K562 (cell line): ENCODE results near the gene SIGLEC14. TPM values are rescaled to one million over a fixed set of nuclear protein-coding genes. Genes with fewer than 3 reads are reported as not detected.

ENCODE experiments used
- BMI1 ChIP-seq: fragments of 150-350 bp; IDR thresholded peaks from 2 replicates; pipeline ENCODE4 v1.6.1; 2014; ENCODE audit warnings: low read length
- CEBPB ChIP-seq: fragments of 450-650 bp; IDR thresholded peaks from 2 replicates; pipeline ENCODE4 v1.6.1; 2016; ENCODE audit warnings: missing genetic modification characterization, missing compliant biosample characterization
- CREB1 ChIP-seq, 2 experiments: sonication (generic) in 1 of 2; formaldehyde crosslinking in 1 of 2; IDR thresholded peaks; 2 replicates each; pipeline versions ENCODE4 v1.6.1 to v1.8.0; 2012 to 2022; ENCODE audit warnings: inconsistent platforms in 1 of 2, mild to moderate bottlenecking in 1 of 2, missing genetic modification reagents in 1 of 2, moderate library complexity in 1 of 2
- ESRRB ChIP-seq: fragments of 250-450 bp; sonication (Bioruptor Pico); IDR thresholded peaks from 2 replicates; pipeline ENCODE4 v1.5.0; 2020; ENCODE audit warnings: mild to moderate bottlenecking, moderate library complexity, borderline replicate concordance
- ETV1 ChIP-seq: fragments of 450-650 bp; conservative IDR thresholded peaks from 2 replicates; pipeline ENCODE4 v1.6.1; 2016; ENCODE audit warnings: missing genetic modification characterization, control low read depth, low read depth, missing compliant biosample characterization
- FIP1L1 ChIP-seq: fragments of 200-400 bp; formaldehyde crosslinking; IDR thresholded peaks from 2 replicates; pipeline ENCODE4 v1.6.1; 2018; ENCODE audit warnings: mild to moderate bottlenecking, low read depth, low read length; ENCODE audit not compliant: poor library complexity, severe bottlenecking
- FOXJ3 ChIP-seq: sonication (generic); formaldehyde crosslinking; IDR thresholded peaks from 2 replicates; pipeline ENCODE4 v1.4.0; 2020; ENCODE audit warnings: mild to moderate bottlenecking, missing genetic modification reagents
- FOXK2 ChIP-seq, 2 experiments: fragments of 450-650 bp; IDR thresholded peaks in 1 of 2; conservative IDR thresholded peaks in 1 of 2; 2 replicates each; pipeline ENCODE4 v1.6.1; 2016; ENCODE audit warnings: low read depth in 2 of 2, mild to moderate bottlenecking in 1 of 2
- HLTF ChIP-seq: fragments of 450-650 bp; IDR thresholded peaks from 2 replicates; pipeline ENCODE4 v1.6.1; 2016
- HNRNPL ChIP-seq: fragments of 200-400 bp; formaldehyde crosslinking; IDR thresholded peaks from 2 replicates; pipeline ENCODE4 v1.6.1; 2017; ENCODE audit warnings: low read depth, mild to moderate bottlenecking, low read length
- HOXB6 ChIP-seq: fragments of 250-450 bp; sonication (Bioruptor Pico); IDR thresholded peaks from 2 replicates; pipeline ENCODE4 v1.5.1; 2022; ENCODE audit warnings: mild to moderate bottlenecking, borderline replicate concordance
- IFI16 ChIP-seq: fragments of 250-450 bp; sonication (Bioruptor Pico); IDR thresholded peaks from 2 replicates; pipeline ENCODE4 v2.1.2; 2022; ENCODE audit warnings: mild to moderate bottlenecking, inconsistent platforms
- KDM4B ChIP-seq, 2 experiments: fragments of 450-650 bp in 1 of 2; sonication (generic) in 1 of 2; IDR thresholded peaks; 2 replicates each; pipeline ENCODE4 v1.6.1; 2016 to 2017; ENCODE audit warnings: borderline replicate concordance in 2 of 2, antibody characterized with exemption in 1 of 2, low read depth in 1 of 2, mild to moderate bottlenecking in 1 of 2
- MAFG ChIP-seq: fragments of 450-650 bp; conservative IDR thresholded peaks from 2 replicates; pipeline ENCODE4 v1.6.1; 2016; ENCODE audit warnings: missing genetic modification characterization, missing compliant biosample characterization
- MECOM ChIP-seq: fragments of 250-450 bp; sonication (Bioruptor Pico); IDR thresholded peaks from 2 replicates; pipeline ENCODE4 v1.8.0; 2022; ENCODE audit warnings: inconsistent platforms
- NBN ChIP-seq: fragments of 450-650 bp; IDR thresholded peaks from 2 replicates; pipeline ENCODE4 v1.6.1; 2016; ENCODE audit warnings: low read depth, mild to moderate bottlenecking
- NCOA2 ChIP-seq, 2 experiments: fragments of 450-650 bp; IDR thresholded peaks; 2 replicates each; pipeline ENCODE4 v1.6.1; 2018; ENCODE audit warnings: mild to moderate bottlenecking in 2 of 2, moderate library complexity in 1 of 2; ENCODE audit not compliant: partially characterized antibody in 2 of 2
- SAFB2 ChIP-seq: fragments of 200-400 bp; formaldehyde crosslinking; IDR thresholded peaks from 2 replicates; pipeline ENCODE4 v1.6.1; 2018; ENCODE audit warnings: borderline replicate concordance, low read length, low read depth, moderate library complexity; ENCODE audit not compliant: severe bottlenecking
- STAG1 ChIP-seq: sonication (generic); formaldehyde crosslinking; IDR thresholded peaks from 2 replicates; pipeline ENCODE4 v1.5.0; 2020; ENCODE audit warnings: missing genetic modification reagents, borderline replicate concordance
- WHSC1 ChIP-seq: IDR thresholded peaks from one replicate; pipeline ENCODE4 v1.6.1; 2012; ENCODE audit warnings: low read length, control low read depth, inconsistent platforms
- ZNF175 ChIP-seq: fragments of 200-800 bp; sonication (Bioruptor generic); IDR thresholded peaks from 2 replicates; pipeline ENCODE4 v1.6.1; 2016; ENCODE audit warnings: low read depth, mild to moderate bottlenecking, missing genetic modification characterization, missing compliant biosample characterization
- ZNF316 ChIP-seq: fragments of 450-650 bp; IDR thresholded peaks from 2 replicates; pipeline ENCODE4 v1.6.1; 2016
- ZNF668 ChIP-seq: fragments of 250-450 bp; sonication (Bioruptor Pico); IDR thresholded peaks from 2 replicates; pipeline ENCODE4 v1.8.0; 2022; ENCODE audit warnings: mild to moderate bottlenecking, inconsistent platforms
- ZNF76 ChIP-seq: fragments of 250-450 bp; sonication (Bioruptor Pico); IDR thresholded peaks from 2 replicates; pipeline ENCODE4 v1.4.0; 2020; ENCODE audit warnings: mild to moderate bottlenecking, moderate library complexity, borderline replicate concordance
- ZNF785 ChIP-seq: fragments of 250-450 bp; sonication (Bioruptor Pico); IDR thresholded peaks from 2 replicates; pipeline ENCODE4 v1.4.0; 2020; ENCODE audit warnings: mild to moderate bottlenecking
- polyA plus RNA-seq, 8 experiments: library from polyadenylated mRNA; depleted of rRNA in 4 of 8; stranded (reverse) in 5 of 8; unstranded in 3 of 8; fragments of >200 nt; fragmentation: Nextera tagmentation in 2 of 8; fragmentation: Illumina TruSeq in 1 of 8; extraction: Ambion mirVana in 2 of 8; extraction: Trizol in 1 of 8; gene quantifications; 2 replicates each; pipeline versions ENCODE4 v1.2.1 to v1.2.3, GENCODE V29; 2011 to 2014; ENCODE audit warnings: inconsistent platforms in 1 of 8, missing spikeins in 1 of 8
- total RNA-seq, 7 experiments: library from RNA; depleted of rRNA in 6 of 7; stranded (reverse); fragments of >200 nt in 6 of 7; fragmentation: Illumina TruSeq in 2 of 7; extraction: Trizol in 2 of 7; gene quantifications; 2 replicates each; pipeline versions ENCODE4 v1.2.1 to v1.2.3, GENCODE V29; 2011 to 2021; ENCODE audit warnings: low replicate concordance in 1 of 7
- TF ChIP-seq, protein P1 (sequence below): fragments of 450-650 bp; IDR thresholded peaks from 2 replicates; pipeline ENCODE4 v1.6.1; 2017; ENCODE audit warnings: antibody characterized with exemption
- TF ChIP-seq, protein P2 (sequence below): fragments of 250-450 bp; sonication (Bioruptor Pico); IDR thresholded peaks from 2 replicates; pipeline ENCODE4 v1.5.0; 2022; ENCODE audit warnings: mild to moderate bottlenecking

SIGLEC14 gene
- total and polyA plus RNA-seq, 9 of the 15 experiments (the other 6 are each of a cell fraction or from before 2014, with no cell fraction given) = not detected

DNA sequence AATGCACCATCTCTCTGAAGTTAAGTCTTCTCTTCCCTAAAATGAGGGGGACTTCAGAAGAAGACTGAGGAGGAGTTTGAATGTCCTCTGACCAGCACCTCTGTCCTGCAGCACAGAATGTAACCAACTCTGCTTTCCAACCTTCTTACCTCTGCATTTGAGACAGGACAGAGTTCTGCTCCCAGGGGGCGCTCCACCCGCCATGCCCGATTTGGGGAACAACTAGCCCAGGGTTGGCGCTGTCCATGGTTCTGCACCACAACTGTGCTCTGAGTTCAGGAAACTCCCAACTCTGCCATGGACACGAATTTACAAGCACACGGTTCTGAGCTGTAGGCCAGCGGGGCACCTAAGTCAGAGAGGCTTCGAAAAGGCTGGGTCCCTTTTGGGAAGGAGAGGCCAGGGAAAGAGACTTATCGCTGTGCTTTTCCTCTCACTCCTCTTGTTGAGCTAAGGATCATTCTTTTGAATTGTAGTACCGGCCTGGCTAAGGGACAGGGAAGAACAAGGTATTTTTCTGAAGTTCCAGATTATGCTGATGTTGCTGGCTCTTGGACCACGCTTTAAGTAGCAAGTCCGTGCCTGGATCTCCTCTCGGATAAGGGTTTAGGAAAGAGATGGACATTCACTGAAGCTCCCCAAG, 38.6 kb downstream of the SIGLEC14 start (continued):
- TF ChIP-seq, protein P1, sequence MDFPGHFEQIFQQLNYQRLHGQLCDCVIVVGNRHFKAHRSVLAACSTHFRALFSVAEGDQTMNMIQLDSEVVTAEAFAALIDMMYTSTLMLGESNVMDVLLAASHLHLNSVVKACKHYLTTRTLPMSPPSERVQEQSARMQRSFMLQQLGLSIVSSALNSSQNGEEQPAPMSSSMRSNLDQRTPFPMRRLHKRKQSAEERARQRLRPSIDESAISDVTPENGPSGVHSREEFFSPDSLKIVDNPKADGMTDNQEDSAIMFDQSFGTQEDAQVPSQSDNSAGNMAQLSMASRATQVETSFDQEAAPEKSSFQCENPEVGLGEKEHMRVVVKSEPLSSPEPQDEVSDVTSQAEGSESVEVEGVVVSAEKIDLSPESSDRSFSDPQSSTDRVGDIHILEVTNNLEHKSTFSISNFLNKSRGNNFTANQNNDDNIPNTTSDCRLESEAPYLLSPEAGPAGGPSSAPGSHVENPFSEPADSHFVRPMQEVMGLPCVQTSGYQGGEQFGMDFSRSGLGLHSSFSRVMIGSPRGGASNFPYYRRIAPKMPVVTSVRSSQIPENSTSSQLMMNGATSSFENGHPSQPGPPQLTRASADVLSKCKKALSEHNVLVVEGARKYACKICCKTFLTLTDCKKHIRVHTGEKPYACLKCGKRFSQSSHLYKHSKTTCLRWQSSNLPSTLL = no peak
- TF ChIP-seq KDM4B (IDR thresholded peaks at IDR 0.05; ENCODE audit: borderline replicate concordance in 2 of 2, low read depth in 1 of 2) = 0 out of 4 replicates have a peak, but pooled peaks of 1 of the 2 experiments have one; percentile 61
- no peak for TF ChIP-seq ETV1 (tag)
- TF ChIP-seq ZNF316 = no peak
- no peak for TF ChIP-seq ZNF76
- no peak for TF ChIP-seq FIP1L1
- TF ChIP-seq ESRRB (CRISPR knock-in tag) = no peak
- TF ChIP-seq FOXJ3 (CRISPR knock-in tag) = peak; percentile 47; the same call in 1 of the 2 replicates
- TF ChIP-seq ZNF668 (CRISPR knock-in tag) = peak; percentile 66
- TF ChIP-seq STAG1 = peak; percentile 85; the same call in 1 of the 2 replicates
- no peak for TF ChIP-seq NCOA2 (IDR thresholded peaks at IDR 0.05; ENCODE audit: partially characterized antibody in 2 of 2)
- no peak for TF ChIP-seq MAFG
- TF ChIP-seq SAFB2 = no peak
- TF ChIP-seq WHSC1 = no peak
- TF ChIP-seq HNRNPL = no peak
- no peak for TF ChIP-seq IFI16
- TF ChIP-seq ZNF175 (CRISPR knock-in tag) = peak; percentile 42; the same call in 1 of the 2 replicates
- no peak for TF ChIP-seq CEBPB (tag)
- TF ChIP-seq HLTF = no peak
- TF ChIP-seq NBN = no peak
- no peak for TF ChIP-seq FOXK2 (conservative IDR thresholded peaks at IDR 0.05 in 1 of 2, IDR thresholded peaks at IDR 0.05 in 1 of 2; ENCODE audit: low read depth in 2 of 2)
- TF ChIP-seq BMI1 = no peak
- TF ChIP-seq, protein P2, sequence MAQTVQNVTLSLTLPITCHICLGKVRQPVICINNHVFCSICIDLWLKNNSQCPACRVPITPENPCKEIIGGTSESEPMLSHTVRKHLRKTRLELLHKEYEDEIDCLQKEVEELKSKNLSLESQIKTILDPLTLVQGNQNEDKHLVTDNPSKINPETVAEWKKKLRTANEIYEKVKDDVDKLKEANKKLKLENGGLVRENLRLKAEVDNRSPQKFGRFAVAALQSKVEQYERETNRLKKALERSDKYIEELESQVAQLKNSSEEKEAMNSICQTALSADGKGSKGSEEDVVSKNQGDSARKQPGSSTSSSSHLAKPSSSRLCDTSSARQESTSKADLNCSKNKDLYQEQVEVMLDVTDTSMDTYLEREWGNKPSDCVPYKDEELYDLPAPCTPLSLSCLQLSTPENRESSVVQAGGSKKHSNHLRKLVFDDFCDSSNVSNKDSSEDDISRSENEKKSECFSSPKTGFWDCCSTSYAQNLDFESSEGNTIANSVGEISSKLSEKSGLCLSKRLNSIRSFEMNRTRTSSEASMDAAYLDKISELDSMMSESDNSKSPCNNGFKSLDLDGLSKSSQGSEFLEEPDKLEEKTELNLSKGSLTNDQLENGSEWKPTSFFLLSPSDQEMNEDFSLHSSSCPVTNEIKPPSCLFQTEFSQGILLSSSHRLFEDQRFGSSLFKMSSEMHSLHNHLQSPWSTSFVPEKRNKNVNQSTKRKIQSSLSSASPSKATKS (CRISPR knock-in tag) = no peak
- no peak for TF ChIP-seq ZNF785 (CRISPR knock-in tag)
- TF ChIP-seq HOXB6 (CRISPR knock-in tag) = no peak
- TF ChIP-seq CREB1 (IDR thresholded peaks at IDR 0.05) = no peak
- TF ChIP-seq CREB1 (CRISPR knock-in tag; IDR thresholded peaks at IDR 0.05) = peak; percentile 64
- no peak for TF ChIP-seq MECOM
